Motor neuron (in vitro differentiated cells): ENCODE data around the gene HEATR9. TPM values are rescaled to one million over a fixed set of nuclear protein-coding genes. Genes with fewer than 3 reads are reported as not detected.
"Not testable (repeated sequence)": the region's sequence is repeated elsewhere in the genome, so short reads cannot be mapped to it uniquely, and the experiment has no call there.

Experiments used
- ATAC-seq, 8 experiments: fragments of 200-7000 bp; cut with Tn5 transposase; replicated peaks in 6 of 8; 2 replicates each; pipeline ENCODE4 v1.8.0; 2021; ENCODE audit warnings: mild to moderate bottlenecking in 8 of 8, moderate library complexity in 8 of 8
- H3K27ac ChIP-seq, 2 donors: fragments of 250-450 bp; sonication (Bioruptor Pico); 2 replicates each; pipeline ENCODE4 v1.9.0; 2021; ENCODE audit warnings: antibody characterized with exemption in 2 of 2, mild to moderate bottlenecking in 2 of 2, moderate library complexity in 1 of 2
- H3K4me1 ChIP-seq, 2 donors: fragments of 250-450 bp; sonication (Bioruptor Pico); replicated peaks in 1 of 2; 2 replicates each; pipeline ENCODE4 v1.6.1; 2021; ENCODE audit warnings: antibody characterized with exemption in 2 of 2, mild to moderate bottlenecking in 2 of 2, moderate library complexity in 1 of 2
- H3K4me3 ChIP-seq, 5 donors: fragments of 250-450 bp; sonication (Bioruptor Pico); 2 replicates each; pipeline ENCODE4 v1.9.0; 2021; ENCODE audit warnings: antibody characterized with exemption in 5 of 5, mild to moderate bottlenecking in 5 of 5, moderate library complexity in 4 of 5
- WGBS, 10 experiments: fragments of 450-650 bp; shearing (Covaris generic); methylation state at CpG; one replicate each; pipeline ENCODE4 v1.0.0; 2022; 5-methylcytosine and 5-hydroxymethylcytosine counted together
- in situ Hi-C, 9 experiments: fragments of 400-800 bp; cut with MboI; loops; one replicate each; pipeline ENCODE4 v1.15.0; 2021; ENCODE audit warnings: low sequenced_read_pairs in 9 of 9, low pct_unique_long_range_greater_than_20kb in 2 of 9; ENCODE audit not compliant: unreplicated experiment in 9 of 9
- total RNA-seq, 8 experiments: library from RNA; unstranded; fragments of 300-600 nt; gene quantifications; 2 replicates each; pipeline versions ENCODE4 v1.2.3 to v1.2.4, GENCODE V29; 2022

The HEATR9 gene
- total RNA-seq, 8 experiments from 2014 or later, result 0.08 to 0.18 (median 0.14) TPM; not detected in 3

DNA sequence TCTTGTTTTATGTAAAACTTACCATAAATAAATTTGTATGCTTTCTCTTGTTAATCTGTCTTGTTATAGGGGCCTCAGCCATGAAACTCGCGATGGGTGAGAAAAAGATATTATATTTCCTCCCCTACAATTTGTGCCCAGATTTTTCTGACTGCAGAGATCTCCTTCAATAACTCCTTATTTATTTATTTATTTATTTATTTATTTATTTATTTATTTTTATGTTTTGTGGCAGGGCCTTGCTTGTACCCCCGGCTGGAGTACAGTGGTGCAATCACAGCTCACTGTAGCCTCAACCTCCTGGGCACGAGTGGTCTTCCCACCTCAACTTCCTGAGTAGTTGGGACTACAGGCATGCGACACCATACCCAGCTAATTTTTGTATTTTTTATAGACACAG is 34.8 kb upstream of the HEATR9 start:
- H3K27ac ChIP-seq, result no peak overlapping the region
- no peak for ATAC-seq
- in situ Hi-C loops, result loop anchor here in 1 of 9 experiments (25.0 kb wide), 1 partner anchor 91 kb away; the partner anchor contains the start of gene TAF15
- no peaks in the 10 kb centered on the region for H3K4me1 ChIP-seq
- no peak overlapping the region for H3K4me3 ChIP-seq
- WGBS, 10 experiments, result 29 to 100% (median 80%) methylated on average over 2 to 5 of the region's 5 CpGs; no CpG with 5 or more reads in 1 of the 10 experiments

DNA sequence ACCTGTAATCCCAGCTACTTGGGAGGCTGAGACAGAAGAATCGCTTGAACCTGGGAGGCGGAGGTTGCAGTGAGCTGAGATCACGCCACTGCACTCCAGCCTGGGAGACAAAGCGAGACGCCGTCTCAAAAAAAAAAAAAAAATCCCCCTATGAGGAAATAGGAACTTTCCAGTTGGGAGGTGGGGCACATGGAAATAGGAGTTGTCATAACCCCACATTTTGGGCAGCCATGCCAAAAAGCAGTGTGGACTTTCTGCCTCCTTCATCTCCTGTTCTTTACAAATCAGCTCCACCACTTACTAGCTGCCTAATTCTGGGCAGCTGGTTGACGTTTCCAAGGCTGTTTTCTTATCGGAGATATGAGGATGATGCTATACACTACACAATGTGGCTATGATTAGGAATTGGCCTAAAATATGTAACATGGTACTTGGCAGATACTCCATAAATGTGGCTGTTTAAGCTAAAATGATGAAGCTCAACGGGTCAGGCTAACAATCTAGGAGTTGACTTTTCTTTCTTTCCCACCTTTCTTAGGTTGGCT is 33.0 kb upstream of the HEATR9 start:
- Histone ChIP-seq H3K4me3 (no peak overlapping the region), H3K4me1 (no peaks in the 10 kb centered on the region), H3K27ac (no peak overlapping the region)
- WGBS, 10 experiments, result 0 to 100% (median 93%) methylated on average over 1 to 8 of the region's 9 CpGs; no CpG with 5 or more reads in 1 of the 10 experiments
- no peak for ATAC-seq
- in situ Hi-C loops, result loop anchor here in 1 of 9 experiments (25.0 kb wide), 1 partner anchor 89 kb away; the partner anchor contains the start of gene TAF15

DNA sequence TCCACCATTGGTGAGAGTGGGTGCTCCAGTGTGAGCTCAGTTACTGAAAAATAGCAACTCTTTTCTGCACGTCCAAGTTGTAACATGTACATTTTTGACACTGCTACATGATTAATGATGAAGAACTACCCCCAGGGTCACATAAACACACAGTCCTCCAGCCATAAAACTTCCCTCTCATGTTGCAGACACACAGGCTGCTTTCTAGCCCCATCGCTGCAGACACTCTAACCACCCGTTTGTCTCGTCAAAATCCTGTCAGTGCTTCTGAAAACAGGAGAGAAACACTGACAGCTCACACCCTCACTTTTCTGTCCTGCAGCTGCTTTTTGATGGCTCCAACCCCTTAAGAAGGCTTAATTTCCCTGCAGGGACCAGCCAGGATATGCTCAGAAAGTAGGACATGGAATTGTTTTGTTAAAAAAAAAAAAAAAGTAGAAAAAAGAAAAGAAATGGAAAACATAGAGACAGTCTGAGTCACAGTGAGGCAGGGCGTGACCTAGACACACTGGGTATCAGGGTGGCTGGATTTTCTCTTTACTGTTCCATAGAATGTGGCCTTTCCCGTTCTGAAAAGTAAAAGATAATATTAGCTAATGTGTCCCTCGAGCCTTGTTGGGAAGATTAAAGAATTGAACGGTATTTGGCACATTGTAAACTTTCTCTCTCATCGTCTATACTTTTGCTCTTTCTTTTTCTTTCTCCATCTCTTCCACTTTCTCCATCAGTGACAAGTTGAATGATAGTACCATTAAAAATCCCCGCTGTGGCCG is 32.2 kb upstream of the HEATR9 start:
- ATAC-seq, result peak in 6 of 8 experiments; percentile 51 to 93 (median 82)
- H3K4me3 ChIP-seq, result no peak overlapping the region
- in situ Hi-C loops, result loop anchor here in 1 of 9 experiments (25.0 kb wide), 1 partner anchor 89 kb away; the partner anchor contains the start of gene TAF15
- no peak overlapping the region for H3K27ac ChIP-seq
- WGBS, 10 experiments, result 2 to 82% (median 61%) methylated on average over 1 to 11 of the region's 11 CpGs
- H3K4me1 ChIP-seq, result no peaks in the 10 kb centered on the region

DNA sequence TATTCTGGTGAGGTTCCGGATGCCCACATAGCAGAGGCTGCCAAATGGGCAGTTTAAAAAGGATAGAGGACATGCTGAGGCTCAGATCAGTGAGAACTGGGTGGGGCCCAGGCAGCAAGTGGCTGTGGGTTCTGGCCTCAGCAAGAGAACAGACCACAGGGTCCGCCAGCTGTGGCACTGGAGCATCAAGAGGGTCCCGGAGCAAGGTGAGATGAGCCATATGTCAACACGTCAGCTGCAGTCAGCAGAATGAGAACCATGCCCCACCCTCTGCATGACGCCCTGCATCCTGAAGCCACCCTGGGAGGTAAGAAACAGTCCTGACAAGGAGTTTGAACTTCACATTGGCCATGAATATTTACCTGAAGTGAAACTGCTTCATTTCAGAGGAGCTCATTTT is 31.6 kb upstream of the HEATR9 start:
- H3K27ac ChIP-seq, result no peak overlapping the region
- H3K4me1 ChIP-seq, result no peaks in the 10 kb centered on the region
- WGBS, 10 experiments, result 20 to 100% (median 87%) methylated on average over 1 to 4 of the region's 5 CpGs; no CpG with 5 or more reads in 5 of the 10 experiments
- peak in 4 of 8 experiments; percentile 30 to 40 (median 36) for ATAC-seq
- H3K4me3 ChIP-seq, result no peak overlapping the region
- in situ Hi-C loops, result loop anchor here in 1 of 9 experiments (25.0 kb wide), 1 partner anchor 88 kb away; the partner anchor contains the start of gene TAF15

GRCh38 chr17:35898283-35899070 is 29.8 kb upstream of the HEATR9 start:
- H3K27ac ChIP-seq, result no peak overlapping the region
- H3K4me3 ChIP-seq, result no peak overlapping the region
- ATAC-seq, result peak in 1 of 8 experiments; percentile 14
- 20 to 88% (median 63%) methylated on average over 1 to 4 of the region's 6 CpGs; no CpG with 5 or more reads in 1 of the 10 experiments for WGBS, 10 experiments
- H3K4me1 ChIP-seq, result no peaks in the 10 kb centered on the region
- in situ Hi-C loops, result no loop called here

- ATAC-seq, H3K27ac ChIP-seq, H3K4me3 ChIP-seq, H3K4me1 ChIP-seq, in situ Hi-C loops: not testable (repeated sequence)
- 71 to 100% (median 94%) methylated on average over 1 to 5 of the region's 7 CpGs; no CpG with 5 or more reads in 2 of the 10 experiments for WGBS, 10 experiments
Observed at GRCh38 chr17:35897772-35898171, 29.1 kb upstream of the HEATR9 start.

GRCh38 chr17:35895636-35896587 is 27.2 kb upstream of the HEATR9 start:
- no peak overlapping the region for H3K27ac ChIP-seq
- in situ Hi-C loops, result no loop called here
- ATAC-seq, result no peak

GRCh38 chr17:35894206-35894605 is 25.5 kb upstream of the HEATR9 start:
- Histone ChIP-seq H3K4me3 (no peak overlapping the region), H3K27ac (no peak overlapping the region), H3K4me1 (no peaks in the 10 kb centered on the region)
- in situ Hi-C loops, result no loop called here
- ATAC-seq, result no peak
- WGBS, 10 experiments, result 37 to 100% (median 94%) methylated on average over 2 to 6 of the region's 7 CpGs; no CpG with 5 or more reads in 3 of the 10 experiments

More at GRCh38 chr17:35895636-35896587, 27.2 kb upstream of the HEATR9 start:
- WGBS, 10 experiments, result 55 to 95% (median 86%) methylated on average over 1 to 7 of the region's 14 CpGs
- Histone ChIP-seq H3K4me3 (no peak overlapping the region), H3K4me1 (no peaks in the 10 kb centered on the region)

- WGBS, 10 experiments, result 40 to 80% (median 67%) methylated on average over 1 to 3 of the region's 4 CpGs; no CpG with 5 or more reads in 4 of the 10 experiments
- no peak for ATAC-seq
- in situ Hi-C loops, result no loop called here
Observed at GRCh38 chr17:35893751-35894150, 25.1 kb upstream of the HEATR9 start.

GRCh38 chr17:35892091-35893035 is 23.7 kb upstream of the HEATR9 start:
- H3K27ac ChIP-seq, result no peak overlapping the region
- H3K4me3 ChIP-seq, result no peak overlapping the region
- in situ Hi-C loops, result no loop called here
- no peak for ATAC-seq
- H3K4me1 ChIP-seq, result no peaks in the 10 kb centered on the region
- WGBS, 10 experiments, result 26 to 83% (median 54%) methylated on average over 1 to 5 of the region's 6 CpGs; no CpG with 5 or more reads in 2 of the 10 experiments

More at GRCh38 chr17:35893751-35894150, 25.1 kb upstream of the HEATR9 start:
- H3K27ac ChIP-seq, result no peak overlapping the region
- no peak overlapping the region for H3K4me3 ChIP-seq
- H3K4me1 ChIP-seq, result no peaks in the 10 kb centered on the region

- no peak for ATAC-seq
- Histone ChIP-seq H3K4me1 (no peaks in the 10 kb centered on the region), H3K4me3 (no peak overlapping the region), H3K27ac (no peak overlapping the region)
- in situ Hi-C loops, result no loop called here
- 30 to 100% (median 70%) methylated on average over 1 to 4 of the region's 4 CpGs; no CpG with 5 or more reads in 2 of the 10 experiments for WGBS, 10 experiments
Observed at GRCh38 chr17:35891269-35891668, 22.6 kb upstream of the HEATR9 start.
